ENCODE results near the gene IWS1.

- TF ChIP-seq POLR2A (IDR thresholded peaks at IDR 0.05; ENCODE audit: low read depth, low read length) (no peak), POLR2AphosphoS5 (IDR thresholded peaks at IDR 0.05; ENCODE audit: low read depth, low read length) (no peak)
These were observed 49.7 kb upstream of the IWS1 start for GRCh38 chr2:127575941-127576432.

All from GM12892 (cell line).